Stimulated activated CD4-positive, alpha-beta T cell treated with anti-CD3 and anti-CD28 coated beads, Interleukin-15, amount 100 ng/mL, for 24 hours (primary cell): ENCODE results near the gene ZNF239.
"Not testable (repeated sequence)": the region's sequence is repeated elsewhere in the genome, so short reads cannot be mapped to it uniquely, and the experiment has no call there.

ENCODE experiments used
- DNase-seq: peaks from one replicate; pipeline ENCODE4 v3.0.0-alpha.2; 2020

ZNF239 gene

GRCh38 chr10:43574001-43574892 lies at the start of gene ZNF239:
TSS of gene ZNF239 (minus strand) at chr10:43574616. CDS start at chr10:43558079, 16,537 bp downstream.
- DNase-seq, result peak; percentile 91

- no peak for DNase-seq
Observed at GRCh38 chr10:43623351-43623750, 48.9 kb upstream of the ZNF239 start.

- DNase-seq, result no peak
Observed at GRCh38 chr10:43622038-43622437, 47.6 kb upstream of the ZNF239 start.

DNA sequence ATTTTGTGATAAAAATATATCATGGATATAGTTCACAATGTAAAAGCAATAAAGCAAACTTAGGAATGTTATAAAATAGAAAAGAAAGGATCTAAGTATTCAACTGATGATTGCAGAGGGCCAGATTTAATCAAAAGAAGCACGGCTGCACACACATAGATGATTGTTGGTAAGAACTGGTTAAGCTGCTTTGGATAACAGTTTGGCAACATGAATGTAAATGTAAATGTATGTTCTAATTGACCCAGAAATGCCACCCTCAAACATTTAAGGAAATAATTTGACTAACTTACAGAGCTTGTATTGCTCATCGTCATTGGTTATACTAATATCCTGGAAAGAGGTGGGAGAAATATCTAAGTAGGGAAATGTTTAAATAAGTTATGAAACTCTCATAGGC lies 45.0 kb upstream of the ZNF239 start:
- DNase-seq, result no peak

GRCh38 chr10:43616697-43617370 lies 42.4 kb upstream of the ZNF239 start:
- DNase-seq, result no peak

GRCh38 chr10:43610636-43611035 lies 36.2 kb upstream of the ZNF239 start:
- no peak for DNase-seq

GRCh38 chr10:43607199-43607573 lies 32.8 kb upstream of the ZNF239 start:
- DNase-seq, result no peak

GRCh38 chr10:43606323-43607198 lies 32.1 kb upstream of the ZNF239 start, which contains the start of gene ZNF485:
TSS of gene ZNF485 (plus strand) at chr10:43606438. CDS start at chr10:43607051, 613 bp downstream.
- DNase-seq, result peak; percentile 82

- DNase-seq, result no peak
Observed at GRCh38 chr10:43605850-43606322, 31.5 kb upstream of the ZNF239 start.

DNA sequence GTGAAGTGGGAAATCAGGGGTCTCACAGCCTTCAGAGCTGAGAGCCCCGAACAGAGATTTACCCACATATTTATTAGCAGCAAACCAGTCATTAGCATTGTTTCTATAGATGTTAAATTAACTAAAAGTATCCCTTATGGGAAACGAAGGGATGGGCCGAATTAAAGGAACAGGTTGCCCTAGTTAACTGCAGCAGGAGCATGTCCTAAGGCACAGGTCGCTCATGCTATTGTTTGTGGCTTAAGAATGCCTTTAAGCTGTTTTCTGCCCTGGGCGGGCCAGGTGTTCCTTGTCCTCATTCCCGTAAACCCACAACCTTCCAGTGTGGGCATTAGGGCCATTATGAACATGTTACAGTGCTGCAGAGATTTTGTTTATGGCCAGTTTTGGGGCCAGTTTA lies 27.2 kb upstream of the ZNF239 start:
- DNase-seq, result not testable (repeated sequence)

GRCh38 chr10:43599333-43599732 lies 24.9 kb upstream of the ZNF239 start:
- DNase-seq, result no peak

DNA sequence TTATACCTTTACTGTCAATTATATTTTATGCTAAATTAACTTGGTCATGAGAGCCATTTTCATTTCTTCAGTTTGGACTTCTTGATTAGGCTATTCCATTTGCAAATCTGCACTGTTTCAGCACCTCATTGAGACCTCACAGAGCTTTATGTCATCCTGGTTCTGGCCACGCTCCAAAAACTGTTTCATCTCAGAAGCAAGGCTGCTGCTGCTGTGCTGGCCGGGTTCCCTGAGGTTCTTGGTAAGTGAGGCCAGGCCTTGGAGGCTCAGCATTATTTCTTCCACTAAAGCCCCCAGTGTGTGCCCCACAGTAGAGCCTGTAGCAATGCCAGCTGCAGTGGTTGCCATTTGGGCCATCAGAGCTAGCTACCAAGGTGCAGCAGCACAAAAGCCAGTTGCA lies 24.0 kb upstream of the ZNF239 start:
- no peak for DNase-seq

DNA sequence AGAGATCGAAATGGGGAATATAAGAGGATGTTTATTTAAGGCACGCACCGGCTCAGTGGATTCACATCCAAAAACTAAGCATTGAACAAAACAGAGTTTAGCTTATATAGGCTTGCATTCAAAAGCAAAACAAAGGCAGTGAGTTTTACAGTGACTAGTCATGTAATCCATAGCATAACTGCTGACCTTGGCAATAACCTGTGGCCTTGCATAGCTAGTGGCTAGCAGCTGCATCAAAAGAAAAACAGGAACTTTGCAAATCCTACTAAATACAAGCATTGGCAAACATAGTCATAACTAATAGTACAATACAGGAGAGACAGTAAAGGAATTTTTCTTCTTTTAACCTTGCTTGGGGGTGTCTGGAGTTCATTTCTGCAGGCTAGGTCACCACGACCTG lies 22.1 kb upstream of the ZNF239 start:
- DNase-seq, result no peak

DNA sequence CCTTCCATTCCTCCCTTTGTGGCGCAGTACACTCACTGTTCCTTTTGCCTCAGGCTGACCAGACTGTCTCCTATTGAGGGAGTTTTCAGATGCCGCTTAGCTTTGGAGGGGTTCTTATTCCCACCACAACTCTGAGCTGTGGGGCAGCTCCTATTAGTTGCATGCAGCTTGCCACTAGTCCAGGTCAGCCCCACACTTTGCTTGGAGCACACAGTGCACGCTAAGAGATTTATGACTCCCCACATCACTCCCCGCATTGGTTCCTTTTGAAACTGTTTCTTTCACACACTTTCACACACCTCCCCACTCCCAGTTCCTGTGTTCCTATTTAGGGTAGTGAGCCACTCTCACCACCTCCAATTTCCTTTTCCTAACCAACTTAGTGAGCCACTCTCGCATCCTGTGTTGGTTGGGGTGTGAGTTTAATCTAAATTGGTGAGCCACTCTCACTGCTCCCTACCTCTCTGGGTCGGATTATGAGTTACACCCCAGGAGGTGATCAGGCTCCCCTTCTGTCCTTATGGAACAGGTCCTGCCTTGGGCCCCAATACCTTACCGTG lies 21.4 kb upstream of the ZNF239 start:
- peak; percentile 51 for DNase-seq

GRCh38 chr10:43594944-43595589 lies 20.7 kb upstream of the ZNF239 start:
- DNase-seq, result peak; percentile 60

GRCh38 chr10:43591303-43591904 lies 17.0 kb upstream of the ZNF239 start:
- DNase-seq, result no peak

GRCh38 chr10:43586730-43587115 lies 12.3 kb upstream of the ZNF239 start:
- DNase-seq, result not testable (repeated sequence)

GRCh38 chr10:43585981-43586729 lies 11.7 kb upstream of the ZNF239 start:
- no peak for DNase-seq

DNA sequence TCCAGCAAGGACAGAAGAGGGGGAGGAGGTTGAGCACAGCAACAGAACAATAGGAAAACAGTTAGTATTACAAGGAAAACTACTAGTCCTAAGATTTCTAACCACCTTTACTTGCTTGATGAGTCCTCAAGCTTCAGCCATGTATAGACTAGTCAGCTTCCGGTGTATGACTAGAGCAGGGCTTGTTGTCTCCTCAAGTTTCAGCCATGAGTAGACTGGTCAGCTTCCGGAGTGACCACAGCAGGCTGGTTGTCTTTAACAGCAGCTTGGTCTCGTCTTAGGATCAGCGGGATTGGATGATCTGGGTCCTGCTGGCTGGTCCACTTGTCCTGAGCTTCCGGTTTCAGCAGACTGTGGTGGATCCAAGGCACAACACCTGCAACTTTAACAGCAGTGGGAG lies 10.6 kb upstream of the ZNF239 start:
- DNase-seq, result no peak

- no peak for DNase-seq
Observed at GRCh38 chr10:43584051-43584450, 9.6 kb upstream of the ZNF239 start.

GRCh38 chr10:43576580-43576979 lies 2.2 kb upstream of the ZNF239 start:
- DNase-seq, result no peak
